Measurements from ENCODE around the gene TEX14. TPM values are rescaled to one million over a fixed set of nuclear protein-coding genes. Genes with fewer than 3 reads are reported as not detected.

The TEX14 gene
- total RNA-seq, 1 experiment from 2014 or later, result 0.31 TPM

GRCh38 chr17:58664302-58664701 lies 27.5 kb downstream of the TEX14 start:
- no peak overlapping the region for H3K27ac Mint-ChIP-seq
- DNase-seq, result no peak
- no peak overlapping the region for H3K4me3 Mint-ChIP-seq

More at GRCh38 chr17:58664302-58664701, 27.5 kb downstream of the TEX14 start:
- Histone ChIP-seq H3K23ac (ENCODE audit: insufficient read length, low read depth, low read length) (no peak overlapping the region), H2BK12ac (ENCODE audit: insufficient read length, low read depth, low read length) (no peak overlapping the region), H3K56ac (ENCODE audit: insufficient read length, low read depth, low read length) (no peak overlapping the region), H2AFZ (ENCODE audit: low read length) (no peak overlapping the region), H3K23me2 (ENCODE audit: insufficient read length, low read depth, low read length, poor library complexity, severe bottlenecking) (no peaks in the 10 kb centered on the region), H3K4ac (ENCODE audit: low read depth, low read length) (no peak overlapping the region), H2BK20ac (ENCODE audit: low read depth, low read length, poor library complexity, severe bottlenecking) (no peak overlapping the region), H3K4me1 (ENCODE audit: insufficient read depth, low read length) (no peaks in the 10 kb centered on the region), H3K79me2 (ENCODE audit: insufficient read depth, low read length) (no peaks in the 10 kb centered on the region), H3K18ac (ENCODE audit: insufficient read length, low read depth, low read length) (no peak overlapping the region), H3K9ac (ENCODE audit: extremely low read depth, insufficient read length, low read length) (no peak overlapping the region), H2BK120ac (ENCODE audit: low read depth, low read length, poor library complexity, severe bottlenecking) (no peak overlapping the region), H3K27me3 (ENCODE audit: insufficient read depth, low read length) (no peaks in the 10 kb centered on the region), H3K14ac (ENCODE audit: insufficient read depth, low read length) (no peak overlapping the region), H3T11ph (ENCODE audit: low read length) (no peak overlapping the region), H3K27ac (ENCODE audit: insufficient read length, low read depth, low read length) (no peak overlapping the region), H4K5ac (ENCODE audit: insufficient read length, low read depth, low read length) (no peak overlapping the region), H4K91ac (ENCODE audit: insufficient read length, low read depth, low read length) (no peak overlapping the region), H3K4me2 (ENCODE audit: insufficient read depth, insufficient read length, low read length) (no peak overlapping the region), H2BK5ac (ENCODE audit: insufficient read length, low read length) (no peak overlapping the region), H4K8ac (replicated peaks; ENCODE audit: insufficient read length, low read depth, low read length) (no peak overlapping the region), H3K9me3 (ENCODE audit: control insufficient read depth, low read depth, low read length) (no peaks in the 10 kb centered on the region), H3K79me1 (ENCODE audit: insufficient read depth, low read depth, low read length, poor library complexity, severe bottlenecking) (no peaks in the 10 kb centered on the region), H2BK15ac (ENCODE audit: low read depth, low read length) (no peak overlapping the region), H4K20me1 (ENCODE audit: control insufficient read depth, insufficient read depth, insufficient read length) (no peaks in the 10 kb centered on the region), H2AK5ac (ENCODE audit: insufficient read length, low read length) (no peak overlapping the region)
- Mint-ChIP-seq H3K27me3 (ENCODE audit: low read depth) (peaks cover 13% of the 10 kb centered on the region), H3K9me3 (peaks cover 0 to under 1% of the 10 kb centered on the region in 2 experiments; a peak in 1 of 5 replicates), H3K4me1 (peaks cover 6 to 11% of the 10 kb centered on the region in 2 experiments), H3K36me3 (ENCODE audit: insufficient read depth in 1 of 3, low read depth in 3 of 3) (no peaks in the 10 kb centered on the region)
- no peak for TF ChIP-seq CTCF (conservative IDR thresholded peaks at IDR 0.05)
- WGBS (ENCODE audit: extremely low coverage, insufficient read length, low lambda C conversion rate), result no CpG with 5 or more reads among the region's 2 CpGs
